GM18858 (cell line): ENCODE data around the gene CCDC149.

Source experiments
- ATAC-seq: cut with Tn5 transposase; IDR thresholded peaks from one replicate; pipeline ENCODE4 v1.9.1; 2021; ENCODE audit not compliant: unreplicated experiment

CCDC149 gene

GRCh38 chr4:24912252-24913118 lies at the start of gene CCDC149:
Gene CCDC149 (minus strand): TSS chr4:24913042. CDS start chr4:24912864, 178 bp downstream.
- ATAC-seq, result no peak

- ATAC-seq, result no peak
Measured at GRCh38 chr4:24957886-24958285, 45.0 kb upstream of the CCDC149 start.

- no peak for ATAC-seq
Measured at GRCh38 chr4:24956763-24957162, 43.9 kb upstream of the CCDC149 start.

- ATAC-seq, result no peak
Measured at GRCh38 chr4:24956091-24956490, 43.2 kb upstream of the CCDC149 start.

GRCh38 chr4:24952667-24953066 lies 39.8 kb upstream of the CCDC149 start:
- ATAC-seq, result no peak

- no peak for ATAC-seq
Measured at GRCh38 chr4:24949970-24950369, 37.1 kb upstream of the CCDC149 start.

GRCh38 chr4:24937917-24938281 lies 25.1 kb upstream of the CCDC149 start:
- no peak for ATAC-seq

GRCh38 chr4:24937176-24937916 lies 24.5 kb upstream of the CCDC149 start:
- no peak for ATAC-seq

- no peak for ATAC-seq
Measured at GRCh38 chr4:24935856-24936255, 23.0 kb upstream of the CCDC149 start.

- no peak for ATAC-seq
Measured at GRCh38 chr4:24934311-24934710, 21.5 kb upstream of the CCDC149 start.

- ATAC-seq, result no peak
Measured at GRCh38 chr4:24933684-24934275, 20.9 kb upstream of the CCDC149 start.

GRCh38 chr4:24932515-24933225 lies 19.8 kb upstream of the CCDC149 start:
- no peak for ATAC-seq

- ATAC-seq, result no peak
Measured at GRCh38 chr4:24930151-24930550, 17.3 kb upstream of the CCDC149 start.

- no peak for ATAC-seq
Measured at GRCh38 chr4:24928708-24929107, 15.9 kb upstream of the CCDC149 start.

- ATAC-seq, result no peak
Measured at GRCh38 chr4:24927049-24927448, 14.2 kb upstream of the CCDC149 start.

- ATAC-seq, result no peak
Measured at GRCh38 chr4:24924309-24924781, 11.5 kb upstream of the CCDC149 start.

GRCh38 chr4:24923550-24923949 lies 10.7 kb upstream of the CCDC149 start:
- ATAC-seq, result no peak

- ATAC-seq, result no peak
Measured at GRCh38 chr4:24923002-24923401, 10.2 kb upstream of the CCDC149 start.

- no peak for ATAC-seq
Measured at GRCh38 chr4:24922416-24922815, 9.6 kb upstream of the CCDC149 start.

- ATAC-seq, result no peak
Measured at GRCh38 chr4:24921491-24921890, 8.6 kb upstream of the CCDC149 start.

GRCh38 chr4:24920008-24920407 lies 7.2 kb upstream of the CCDC149 start:
- ATAC-seq, result no peak
